Measurements from ENCODE around the gene CASTOR1.

DNA sequence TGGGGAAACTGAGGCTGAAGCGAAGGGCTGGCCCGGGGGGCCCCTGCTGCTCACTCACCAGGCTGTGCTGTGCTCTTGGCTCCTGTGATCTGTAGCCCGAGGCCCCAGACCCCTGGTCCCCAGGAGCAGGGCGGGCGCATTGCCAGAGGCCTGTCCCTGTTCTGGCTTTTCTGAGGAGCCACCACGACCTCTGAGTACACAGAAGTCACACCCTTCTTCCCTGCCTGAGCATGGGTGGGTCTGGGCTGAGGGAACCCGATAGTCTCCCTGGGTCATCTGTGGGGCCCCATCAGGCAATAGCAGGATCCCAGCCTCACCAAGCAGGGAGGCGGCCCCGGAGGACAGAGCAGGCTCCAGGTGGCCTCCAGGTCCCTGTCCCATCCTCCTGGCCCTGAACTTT is 5.1 kb downstream of the CASTOR1 start:
- no peak for TF ChIP-seq CTCF (IDR thresholded peaks at IDR 0.05)
- TF ChIP-seq POLR2A (IDR thresholded peaks at IDR 0.05) = no peak

Measured in Peyer's patch (tissue), 4 donors.